Ascending aorta (tissue), 2 donors: ENCODE data around the gene GNAI2. TPM values are rescaled to one million over a fixed set of nuclear protein-coding genes. Genes with fewer than 3 reads are reported as not detected.
"Not testable (repeated sequence)": the region's sequence is repeated elsewhere in the genome, so short reads cannot be mapped to it uniquely, and the experiment has no call there.

Source experiments
- DNase-seq, 2 donors: peaks; one replicate each; pipeline ENCODE4 v3.0.0-alpha.2; 2019; ENCODE audit warnings: low spot score in 2 of 2
- H3K27ac ChIP-seq, 2 donors: fragments of 200-600 bp; sonication (generic); one replicate each; pipeline ENCODE4 v1.5.1; 2016 to 2017; ENCODE audit warnings: mild to moderate bottlenecking in 1 of 2
- H3K27me3 ChIP-seq: fragments of 200-600 bp; sonication (generic); one replicate; pipeline ENCODE4 v1.5.1; 2017
- H3K36me3 ChIP-seq, 2 donors: fragments of 200-600 bp; sonication (generic); one replicate each; pipeline ENCODE4 v1.5.1; 2016
- H3K4me1 ChIP-seq, 2 donors: fragments of 200-600 bp; sonication (generic); one replicate each; pipeline ENCODE4 v1.5.1; 2016 to 2017; ENCODE audit warnings: mild to moderate bottlenecking in 1 of 2
- H3K4me3 ChIP-seq, 2 donors: fragments of 200-600 bp; sonication (generic); one replicate each; pipeline ENCODE4 v1.5.1; 2016 to 2017; ENCODE audit warnings: mild to moderate bottlenecking in 1 of 2
- H3K9me3 ChIP-seq, 2 donors: fragments of 200-600 bp; sonication (generic); one replicate each; pipeline ENCODE4 v1.5.1; 2016
- CTCF ChIP-seq, 3 experiments: fragments of 200-600 bp in 2 of 3; fragments of 450-650 bp in 1 of 3; sonication (generic) in 2 of 3; IDR thresholded peaks; one replicate each; pipeline ENCODE4 v1.5.1; 2016 to 2019; ENCODE audit warnings: antibody characterized with exemption in 3 of 3, mild to moderate bottlenecking in 1 of 3, moderate library complexity in 1 of 3
- intact Hi-C: fragments of 100-400 bp; cut with DNase I; formaldehyde crosslinking; loops from one replicate; pipeline ENCODE4 v1.15.1; 2023
- total RNA-seq: library from RNA; depleted of rRNA; stranded (reverse); fragments of >200 nt; gene quantifications from one replicate; pipeline ENCODE4 v1.1.0, GENCODE V29; 2016

GNAI2 gene
- total RNA-seq, 1 donor from 2014 or later, result 283 TPM

GRCh38 chr3:50260027-50260941 is 24.3 kb downstream of the GNAI2 start:
- peak overlapping the region; percentile 97 to 99 for H3K27ac ChIP-seq
- intact Hi-C loops, result loop anchor here (1.0 to 2.0 kb wide), 2 partner anchors 13 to 69 kb away; partner anchors contain the start of gene TUSC2
- peak overlapping the region; percentile 55 to 70 for H3K4me3 ChIP-seq
- peak; percentile 72 to 96 for DNase-seq
- peak; percentile 96 to 100 (median 99) for TF ChIP-seq CTCF (IDR thresholded peaks at IDR 0.05)
- peaks cover 33 to 37% of the 10 kb centered on the region in 2 donors for H3K36me3 ChIP-seq
- H3K9me3 ChIP-seq, result no peaks in the 10 kb centered on the region
- H3K27me3 ChIP-seq, result no peaks in the 10 kb centered on the region
- H3K4me1 ChIP-seq, result peaks cover 19 to 36% of the 10 kb centered on the region in 2 donors

GRCh38 chr3:50260942-50261441 is 25.0 kb downstream of the GNAI2 start:
- DNase-seq, result no peak
- TF ChIP-seq CTCF (IDR thresholded peaks at IDR 0.05), result no peak
- Histone ChIP-seq H3K4me1 (peaks cover 23 to 40% of the 10 kb centered on the region in 2 donors), H3K9me3 (no peaks in the 10 kb centered on the region), H3K27me3 (no peaks in the 10 kb centered on the region), H3K4me3 (peak overlapping the region; percentile 55 to 70), H3K27ac (peak overlapping the region; percentile 97 to 99), H3K36me3 (peaks cover 28 to 30% of the 10 kb centered on the region in 2 donors)
- intact Hi-C loops, result loop anchor here (1.0 to 2.0 kb wide), 2 partner anchors 12 to 68 kb away; partner anchors contain the start of gene TUSC2

- Histone ChIP-seq H3K27me3 (no peaks in the 10 kb centered on the region), H3K27ac (peak overlapping the region; percentile 97 to 99), H3K36me3 (peaks cover 23 to 25% of the 10 kb centered on the region in 2 donors), H3K4me3 (peak overlapping the region in 1 of 2 donors; percentile 70), H3K9me3 (no peaks in the 10 kb centered on the region), H3K4me1 (peaks cover 28 to 45% of the 10 kb centered on the region in 2 donors)
- no peak for DNase-seq
- TF ChIP-seq CTCF (IDR thresholded peaks at IDR 0.05), result no peak
- intact Hi-C loops, result loop anchor here (2.0 kb wide), 1 partner anchor 67 kb away; the partner anchor contains the start of gene TUSC2
These were observed 25.5 kb downstream of the GNAI2 start for GRCh38 chr3:50261505-50261904.

- Histone ChIP-seq H3K36me3 (peaks cover 16 to 18% of the 10 kb centered on the region in 2 donors), H3K4me1 (peaks cover 33 to 52% of the 10 kb centered on the region in 2 donors), H3K27ac (peak overlapping the region; percentile 97 to 99)
- H3K27me3 ChIP-seq, DNase-seq, H3K9me3 ChIP-seq, intact Hi-C loops, H3K4me3 ChIP-seq: not testable (repeated sequence)
These were observed 26.2 kb downstream of the GNAI2 start for GRCh38 chr3:50262200-50262599.

GRCh38 chr3:50262778-50263177 is 26.8 kb downstream of the GNAI2 start:
- TF ChIP-seq CTCF (IDR thresholded peaks at IDR 0.05), result no peak
- Histone ChIP-seq H3K4me1 (peaks cover 33 to 56% of the 10 kb centered on the region in 2 donors), H3K9me3 (no peaks in the 10 kb centered on the region), H3K27ac (peak overlapping the region; percentile 97 to 99), H3K4me3 (no peak overlapping the region), H3K36me3 (peaks cover 10 to 12% of the 10 kb centered on the region in 2 donors), H3K27me3 (no peaks in the 10 kb centered on the region)
- intact Hi-C loops, result no loop called here
- DNase-seq, result no peak
